Kidney epithelial cell (primary cell): ENCODE measurements around the gene CCL3. TPM values are rescaled to one million over a fixed set of nuclear protein-coding genes. Genes with fewer than 3 reads are reported as not detected.

Source experiments
- DNase-seq: peaks from one replicate; pipeline ENCODE4 v3.0.0-alpha.2; 2010; ENCODE audit warnings: low read depth
- H3K27me3 ChIP-seq: 2 replicates; pipeline ENCODE4 v1.6.0; 2011; ENCODE audit warnings: low read length; ENCODE audit not compliant: control insufficient read depth, insufficient read depth
- H3K36me3 ChIP-seq: 2 replicates; pipeline ENCODE4 v1.5.1; 2011; ENCODE audit warnings: low read length; ENCODE audit not compliant: control insufficient read depth, insufficient read depth
- H3K4me3 ChIP-seq: 2 replicates; pipeline ENCODE4 v1.5.1; 2011; ENCODE audit warnings: low read depth, mild to moderate bottlenecking, control low read depth, low read length
- CTCF ChIP-seq: IDR thresholded peaks from 2 replicates; pipeline ENCODE4 v1.5.1; 2011; ENCODE audit warnings: mild to moderate bottlenecking, moderate library complexity, low read length, control low read depth, inconsistent platforms; ENCODE audit not compliant: insufficient read depth, poor library complexity, severe bottlenecking
- total RNA-seq: library from RNA; depleted of rRNA; stranded (reverse); fragments of >200 nt; gene quantifications from 2 replicates; pipeline ENCODE4 v1.2.3, GENCODE V29; 2015

CCL3 gene
- total RNA-seq, 1 donor from 2014 or later: 0.71 TPM

DNA sequence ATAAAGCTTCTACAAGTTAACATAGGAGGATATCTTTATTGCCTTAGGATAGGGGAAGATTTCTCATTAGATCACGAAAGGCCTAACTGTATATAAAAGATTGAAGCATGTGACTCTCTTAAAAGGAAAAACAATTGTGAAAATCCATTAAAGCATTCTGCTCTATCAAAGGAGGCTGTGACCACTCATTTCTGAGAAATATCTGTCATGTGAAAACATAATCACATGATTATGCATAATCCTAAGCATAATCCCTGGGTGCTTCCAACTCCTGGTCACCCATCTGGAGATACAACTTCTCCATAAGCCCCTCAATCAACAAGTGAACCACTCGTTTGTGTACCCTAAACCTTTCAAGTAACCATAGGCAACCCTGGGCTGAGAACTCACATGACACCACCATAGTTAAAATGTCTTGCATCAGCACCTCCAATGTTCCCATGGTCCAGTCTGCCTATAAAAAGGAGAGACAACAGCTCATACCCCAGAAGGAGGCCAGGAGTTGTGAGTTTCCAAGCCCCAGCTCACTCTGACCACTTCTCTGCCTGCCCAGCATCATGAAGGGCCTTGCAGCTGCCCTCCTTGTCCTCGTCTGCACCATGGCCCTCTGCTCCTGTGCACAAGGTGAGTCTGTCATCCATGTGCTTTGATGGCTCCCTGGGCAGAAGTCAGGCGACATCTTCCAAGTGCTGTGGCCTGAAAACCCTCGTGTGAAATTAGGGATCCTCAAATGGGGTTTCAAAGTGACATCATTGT, 26.0 kb downstream of the CCL3 start, which contains the start of gene CCL18:
Gene CCL18, plus strand, starts transcription at position 487 of the 756 bp plus-strand sequence. Its CDS starts 71 bp downstream, at position 558.
- no peak for TF ChIP-seq CTCF
- no peak for DNase-seq
- no peaks in the 10 kb centered on the region for H3K27me3 ChIP-seq
- H3K36me3 ChIP-seq: no peaks in the 10 kb centered on the region
- no peak within 1 kb of the TSS for H3K4me3 ChIP-seq

GRCh38 chr17:36060816-36061215, 29.1 kb downstream of the CCL3 start:
- Histone ChIP-seq H3K27me3 (no peaks in the 10 kb centered on the region), H3K4me3 (no peak overlapping the region), H3K36me3 (no peaks in the 10 kb centered on the region)
- no peak for TF ChIP-seq CTCF
- no peak for DNase-seq

DNA sequence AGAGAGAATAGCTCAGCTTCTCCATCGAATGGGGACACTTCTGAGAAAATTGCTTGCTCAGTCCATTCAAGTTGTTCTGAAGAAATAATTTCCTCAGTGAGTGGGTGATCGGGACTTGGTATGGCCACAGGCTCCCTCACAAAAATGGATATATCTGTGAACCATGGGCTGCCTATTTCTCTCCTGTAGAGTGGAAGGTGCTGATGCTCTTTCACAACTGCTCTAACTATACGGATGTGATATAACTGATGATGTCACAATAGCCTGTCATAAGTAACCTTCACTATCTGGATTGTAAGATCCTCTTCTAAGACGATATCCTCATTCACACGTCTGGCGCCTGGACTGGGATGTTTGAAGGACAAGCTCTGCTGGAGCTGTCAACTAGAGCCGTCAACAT, 30.5 kb downstream of the CCL3 start:
- no peak overlapping the region for H3K4me3 ChIP-seq
- no peaks in the 10 kb centered on the region for H3K27me3 ChIP-seq
- TF ChIP-seq CTCF: no peak
- no peak for DNase-seq
- H3K36me3 ChIP-seq: no peaks in the 10 kb centered on the region

DNA sequence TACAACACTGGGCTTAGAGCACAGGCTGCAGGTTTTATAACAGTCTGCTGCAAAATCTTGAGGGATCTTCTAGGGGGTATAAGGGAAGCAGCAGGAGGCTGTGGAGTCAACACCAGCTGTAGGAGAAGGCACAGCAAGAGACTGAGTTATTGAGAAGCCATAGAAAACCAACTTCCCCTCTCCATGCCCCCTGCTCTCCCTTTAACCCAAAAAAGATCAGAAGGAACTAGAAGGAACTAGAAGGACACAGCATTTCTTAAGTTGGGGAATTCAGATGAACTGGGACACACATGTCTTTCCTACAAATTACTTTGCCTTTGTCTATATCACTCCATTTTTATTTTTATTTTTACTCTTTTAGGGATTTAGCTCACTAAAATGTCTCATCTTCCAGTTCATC, 32.0 kb downstream of the CCL3 start:
- no peak for DNase-seq
- Histone ChIP-seq H3K27me3 (no peaks in the 10 kb centered on the region), H3K4me3 (no peak overlapping the region), H3K36me3 (no peaks in the 10 kb centered on the region)
- TF ChIP-seq CTCF: no peak

DNA sequence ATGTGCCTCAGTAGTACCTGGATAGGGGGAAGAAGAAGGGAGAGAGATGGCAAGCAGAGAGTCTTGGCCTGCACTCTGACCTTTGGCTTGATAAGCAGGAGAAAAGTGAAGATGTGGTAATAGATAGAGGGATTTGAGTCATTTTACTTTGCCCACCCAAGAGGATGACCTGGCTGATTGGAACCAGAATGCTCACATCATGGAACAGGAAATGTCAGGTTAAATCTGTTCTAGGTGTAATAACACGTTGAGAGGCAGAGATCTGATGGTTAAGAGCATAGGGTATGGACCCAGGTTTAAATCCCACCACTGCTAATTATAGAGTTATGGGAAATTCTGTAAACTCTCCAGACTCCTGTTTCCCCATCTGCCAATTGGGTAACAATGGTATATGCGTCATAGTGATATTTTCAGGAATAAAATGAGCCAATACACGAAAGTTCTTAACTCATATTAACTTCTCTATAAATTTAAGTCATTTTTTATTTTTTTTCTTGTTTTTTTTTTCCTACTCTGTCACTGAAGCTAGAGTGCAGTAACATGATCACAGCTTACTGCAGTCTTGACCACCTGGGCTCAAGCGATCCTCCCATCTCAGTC, 33.9 kb downstream of the CCL3 start:
- no peak for TF ChIP-seq CTCF
- H3K36me3 ChIP-seq: no peaks in the 10 kb centered on the region

More for the DNA sequence above, 33.9 kb downstream of the CCL3 start:
- Histone ChIP-seq H3K27me3 (no peaks in the 10 kb centered on the region), H3K4me3 (no peak overlapping the region)
- no peak for DNase-seq
